HepG2 (cell line): ENCODE data around the gene ZBTB7C. TPM values are rescaled to one million over a fixed set of nuclear protein-coding genes. Genes with fewer than 3 reads are reported as not detected.

ENCODE experiments used
- AKAP8 ChIP-seq: sonication (generic); formaldehyde crosslinking; IDR thresholded peaks from 2 replicates; pipeline ENCODE4 v1.5.1; 2020; ENCODE audit warnings: mild to moderate bottlenecking, missing genetic modification reagents
- ATF1 ChIP-seq: IDR thresholded peaks from 2 replicates; pipeline ENCODE4 v1.6.1; 2016; ENCODE audit warnings: mild to moderate bottlenecking, control low read depth
- BCL6 ChIP-seq: IDR thresholded peaks from 2 replicates; pipeline ENCODE4 v1.6.1; 2016; ENCODE audit warnings: missing genetic modification reagents, missing compliant biosample characterization
- DNMT1 ChIP-seq: sonication (generic); formaldehyde crosslinking; IDR thresholded peaks from 2 replicates; pipeline ENCODE4 v1.5.1; 2020; ENCODE audit warnings: mild to moderate bottlenecking, missing genetic modification reagents
- FOXJ3 ChIP-seq: sonication (generic); formaldehyde crosslinking; IDR thresholded peaks from 2 replicates; pipeline ENCODE4 v1.4.0; 2020; ENCODE audit warnings: missing genetic modification reagents, mild to moderate bottlenecking, borderline replicate concordance
- HOXA3 ChIP-seq: sonication (generic); formaldehyde crosslinking; IDR thresholded peaks from 2 replicates; pipeline ENCODE4 v1.5.0; 2020; ENCODE audit warnings: missing genetic modification reagents
- KLF11 ChIP-seq: IDR thresholded peaks from 2 replicates; pipeline ENCODE4 v1.6.1; 2016; ENCODE audit warnings: missing compliant biosample characterization
- MTA1 ChIP-seq: sonication (generic); formaldehyde crosslinking; IDR thresholded peaks from 2 replicates; pipeline ENCODE4 v1.4.0; 2020; ENCODE audit warnings: missing genetic modification reagents, mild to moderate bottlenecking, borderline replicate concordance
- NFE2L1 ChIP-seq: sonication (generic); formaldehyde crosslinking; IDR thresholded peaks from 2 replicates; pipeline ENCODE4 v1.4.0; 2020; ENCODE audit warnings: missing genetic modification reagents, mild to moderate bottlenecking, borderline replicate concordance
- RFXAP ChIP-seq: sonication (generic); formaldehyde crosslinking; IDR thresholded peaks from 2 replicates; pipeline ENCODE4 v1.4.0; 2020; ENCODE audit warnings: missing genetic modification reagents, borderline replicate concordance
- SP140L ChIP-seq: sonication (generic); formaldehyde crosslinking; IDR thresholded peaks from 2 replicates; pipeline ENCODE4 v1.4.0; 2020; ENCODE audit warnings: missing genetic modification reagents, borderline replicate concordance
- SRSF4 ChIP-seq: fragments of 200-400 bp; formaldehyde crosslinking; IDR thresholded peaks from one replicate; pipeline ENCODE4 v1.6.1; 2018; ENCODE audit warnings: mild to moderate bottlenecking, low read depth, low read length, moderate library complexity; ENCODE audit not compliant: poor library complexity, severe bottlenecking
- ZNF20 ChIP-seq: sonication (generic); formaldehyde crosslinking; IDR thresholded peaks from 2 replicates; pipeline ENCODE4 v1.4.0; 2020; ENCODE audit warnings: mild to moderate bottlenecking, moderate library complexity, missing genetic modification reagents
- ZNF629 ChIP-seq: sonication (generic); formaldehyde crosslinking; conservative IDR thresholded peaks from 2 replicates; pipeline ENCODE4 v1.5.0; 2020; ENCODE audit warnings: missing genetic modification reagents
- ZNF891 ChIP-seq: sonication (generic); formaldehyde crosslinking; IDR thresholded peaks from 2 replicates; pipeline ENCODE4 v1.5.0; 2020; ENCODE audit warnings: mild to moderate bottlenecking, missing genetic modification reagents
- polyA plus RNA-seq, 8 experiments: library from polyadenylated mRNA; depleted of rRNA in 3 of 8; stranded (reverse) in 7 of 8; unstranded in 1 of 8; fragments of >200 nt; fragmentation: Illumina TruSeq in 4 of 8; extraction: Trizol in 4 of 8; gene quantifications; 2 replicates each; pipeline versions ENCODE4 v1.2.1 to v1.2.3, GENCODE V29; 2011 to 2016; ENCODE audit warnings: low read depth in 4 of 8, missing spikeins in 1 of 8, mixed read lengths in 1 of 8; ENCODE audit not compliant: insufficient read depth in 1 of 8
- total RNA-seq, 5 experiments: library from RNA; depleted of rRNA; stranded (reverse); fragments of >200 nt; fragmentation: Illumina TruSeq; extraction: Trizol; gene quantifications; 2 replicates each; pipeline ENCODE4 v1.2.3, GENCODE V29; 2016; ENCODE audit warnings: low read depth in 1 of 5
- TF ChIP-seq, protein P1 (sequence below): sonication (generic); formaldehyde crosslinking; IDR thresholded peaks from 2 replicates; pipeline ENCODE4 v1.8.0; 2022; ENCODE audit warnings: missing genetic modification reagents, mild to moderate bottlenecking, borderline replicate concordance
- TF ChIP-seq, protein P2 (sequence below): sonication (generic); formaldehyde crosslinking; conservative IDR thresholded peaks from 2 replicates; pipeline ENCODE4 v1.8.0; 2022; ENCODE audit warnings: mild to moderate bottlenecking, moderate library complexity, missing genetic modification reagents
- TF ChIP-seq, protein P3 (sequence below): sonication (generic); formaldehyde crosslinking; IDR thresholded peaks from 2 replicates; pipeline ENCODE4 v1.4.0; 2020; ENCODE audit warnings: mild to moderate bottlenecking, low read depth, missing genetic modification reagents
- TF ChIP-seq, protein P4 (sequence below): sonication (generic); formaldehyde crosslinking; IDR thresholded peaks from 2 replicates; pipeline ENCODE4 v1.4.0; 2020; ENCODE audit warnings: missing genetic modification reagents
- TF ChIP-seq, protein P5 (sequence below): IDR thresholded peaks from 2 replicates; pipeline ENCODE4 v1.4.0; 2020; ENCODE audit warnings: mild to moderate bottlenecking, missing genetic modification reagents

ZBTB7C gene
- total and polyA plus RNA-seq, 2 of the 13 experiments (the other 11 are each of a cell fraction or from before 2014, with no cell fraction given), result 0.01 to 0.04 TPM

DNA sequence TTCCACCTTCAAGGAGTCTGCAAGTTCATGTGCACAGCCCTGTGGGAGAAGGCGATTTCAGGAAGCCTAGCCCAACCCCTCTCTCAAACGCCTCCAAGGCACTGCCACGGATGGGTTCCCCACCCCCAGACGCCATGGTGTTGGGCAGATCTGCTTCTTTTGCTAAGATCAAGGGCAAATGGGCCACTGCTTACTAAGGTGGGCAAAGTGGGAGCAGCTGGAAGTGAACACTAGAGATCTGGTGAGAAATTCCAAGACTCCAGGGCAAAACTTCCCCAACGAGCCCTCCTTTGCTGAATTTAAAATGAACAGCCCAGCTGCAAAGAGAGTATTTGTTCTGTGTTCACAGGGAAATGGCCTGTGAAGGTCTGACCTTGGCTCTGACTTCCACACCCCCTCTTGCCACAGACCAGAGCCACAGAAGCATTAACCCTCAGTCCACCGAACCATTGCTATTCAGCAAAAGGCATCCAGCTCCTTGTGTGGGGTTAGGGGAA lies 45.1 kb upstream of the ZBTB7C start (continued):
- TF ChIP-seq, protein P1, sequence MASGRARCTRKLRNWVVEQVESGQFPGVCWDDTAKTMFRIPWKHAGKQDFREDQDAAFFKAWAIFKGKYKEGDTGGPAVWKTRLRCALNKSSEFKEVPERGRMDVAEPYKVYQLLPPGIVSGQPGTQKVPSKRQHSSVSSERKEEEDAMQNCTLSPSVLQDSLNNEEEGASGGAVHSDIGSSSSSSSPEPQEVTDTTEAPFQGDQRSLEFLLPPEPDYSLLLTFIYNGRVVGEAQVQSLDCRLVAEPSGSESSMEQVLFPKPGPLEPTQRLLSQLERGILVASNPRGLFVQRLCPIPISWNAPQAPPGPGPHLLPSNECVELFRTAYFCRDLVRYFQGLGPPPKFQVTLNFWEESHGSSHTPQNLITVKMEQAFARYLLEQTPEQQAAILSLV (CRISPR knock-in tag), result no peak
- TF ChIP-seq, protein P2, sequence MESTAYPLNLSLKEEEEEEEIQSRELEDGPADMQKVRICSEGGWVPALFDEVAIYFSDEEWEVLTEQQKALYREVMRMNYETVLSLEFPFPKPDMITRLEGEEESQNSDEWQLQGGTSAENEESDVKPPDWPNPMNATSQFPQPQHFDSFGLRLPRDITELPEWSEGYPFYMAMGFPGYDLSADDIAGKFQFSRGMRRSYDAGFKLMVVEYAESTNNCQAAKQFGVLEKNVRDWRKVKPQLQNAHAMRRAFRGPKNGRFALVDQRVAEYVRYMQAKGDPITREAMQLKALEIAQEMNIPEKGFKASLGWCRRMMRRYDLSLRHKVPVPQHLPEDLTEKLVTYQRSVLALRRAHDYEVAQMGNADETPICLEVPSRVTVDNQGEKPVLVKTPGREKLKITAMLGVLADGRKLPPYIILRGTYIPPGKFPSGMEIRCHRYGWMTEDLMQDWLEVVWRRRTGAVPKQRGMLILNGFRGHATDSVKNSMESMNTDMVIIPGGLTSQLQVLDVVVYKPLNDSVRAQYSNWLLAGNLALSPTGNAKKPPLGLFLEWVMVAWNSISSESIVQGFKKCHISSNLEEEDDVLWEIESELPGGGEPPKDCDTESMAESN (CRISPR knock-in tag), result no peak
- TF ChIP-seq, protein P3, sequence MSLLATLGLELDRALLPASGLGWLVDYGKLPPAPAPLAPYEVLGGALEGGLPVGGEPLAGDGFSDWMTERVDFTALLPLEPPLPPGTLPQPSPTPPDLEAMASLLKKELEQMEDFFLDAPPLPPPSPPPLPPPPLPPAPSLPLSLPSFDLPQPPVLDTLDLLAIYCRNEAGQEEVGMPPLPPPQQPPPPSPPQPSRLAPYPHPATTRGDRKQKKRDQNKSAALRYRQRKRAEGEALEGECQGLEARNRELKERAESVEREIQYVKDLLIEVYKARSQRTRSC (CRISPR knock-in tag), result no peak
- no peak for TF ChIP-seq SP140L (CRISPR knock-in tag)
- TF ChIP-seq ZNF891, result peak; percentile 43; the same call in 1 of the 2 replicates
- TF ChIP-seq NFE2L1 (CRISPR knock-in tag), result no peak
- TF ChIP-seq RFXAP (CRISPR knock-in tag), result 0 out of 2 replicates have a peak, but pooled peaks have one; percentile 59
- peak; percentile 30; the same call in 1 of the 2 replicates for TF ChIP-seq ZNF629 (CRISPR knock-in tag)
- no peak for TF ChIP-seq DNMT1
- 0 out of 2 replicates have a peak, but pooled peaks have one; percentile 17 for TF ChIP-seq MTA1 (CRISPR knock-in tag)
- TF ChIP-seq, protein P4, sequence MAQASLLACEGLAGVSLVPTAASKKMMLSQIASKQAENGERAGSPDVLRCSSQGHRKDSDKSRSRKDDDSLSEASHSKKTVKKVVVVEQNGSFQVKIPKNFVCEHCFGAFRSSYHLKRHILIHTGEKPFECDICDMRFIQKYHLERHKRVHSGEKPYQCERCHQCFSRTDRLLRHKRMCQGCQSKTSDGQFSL, result 0 out of 2 replicates have a peak, but pooled peaks have one; percentile 33
- peak; percentile 39; the same call in 1 of the 2 replicates for TF ChIP-seq HOXA3 (CRISPR knock-in tag)
- no peak for TF ChIP-seq ATF1 (CRISPR knock-in tag)
- no peak for TF ChIP-seq FOXJ3 (CRISPR knock-in tag)
- no peak for TF ChIP-seq KLF11
- TF ChIP-seq ZNF20 (CRISPR knock-in tag), result no peak
- TF ChIP-seq, protein P5, sequence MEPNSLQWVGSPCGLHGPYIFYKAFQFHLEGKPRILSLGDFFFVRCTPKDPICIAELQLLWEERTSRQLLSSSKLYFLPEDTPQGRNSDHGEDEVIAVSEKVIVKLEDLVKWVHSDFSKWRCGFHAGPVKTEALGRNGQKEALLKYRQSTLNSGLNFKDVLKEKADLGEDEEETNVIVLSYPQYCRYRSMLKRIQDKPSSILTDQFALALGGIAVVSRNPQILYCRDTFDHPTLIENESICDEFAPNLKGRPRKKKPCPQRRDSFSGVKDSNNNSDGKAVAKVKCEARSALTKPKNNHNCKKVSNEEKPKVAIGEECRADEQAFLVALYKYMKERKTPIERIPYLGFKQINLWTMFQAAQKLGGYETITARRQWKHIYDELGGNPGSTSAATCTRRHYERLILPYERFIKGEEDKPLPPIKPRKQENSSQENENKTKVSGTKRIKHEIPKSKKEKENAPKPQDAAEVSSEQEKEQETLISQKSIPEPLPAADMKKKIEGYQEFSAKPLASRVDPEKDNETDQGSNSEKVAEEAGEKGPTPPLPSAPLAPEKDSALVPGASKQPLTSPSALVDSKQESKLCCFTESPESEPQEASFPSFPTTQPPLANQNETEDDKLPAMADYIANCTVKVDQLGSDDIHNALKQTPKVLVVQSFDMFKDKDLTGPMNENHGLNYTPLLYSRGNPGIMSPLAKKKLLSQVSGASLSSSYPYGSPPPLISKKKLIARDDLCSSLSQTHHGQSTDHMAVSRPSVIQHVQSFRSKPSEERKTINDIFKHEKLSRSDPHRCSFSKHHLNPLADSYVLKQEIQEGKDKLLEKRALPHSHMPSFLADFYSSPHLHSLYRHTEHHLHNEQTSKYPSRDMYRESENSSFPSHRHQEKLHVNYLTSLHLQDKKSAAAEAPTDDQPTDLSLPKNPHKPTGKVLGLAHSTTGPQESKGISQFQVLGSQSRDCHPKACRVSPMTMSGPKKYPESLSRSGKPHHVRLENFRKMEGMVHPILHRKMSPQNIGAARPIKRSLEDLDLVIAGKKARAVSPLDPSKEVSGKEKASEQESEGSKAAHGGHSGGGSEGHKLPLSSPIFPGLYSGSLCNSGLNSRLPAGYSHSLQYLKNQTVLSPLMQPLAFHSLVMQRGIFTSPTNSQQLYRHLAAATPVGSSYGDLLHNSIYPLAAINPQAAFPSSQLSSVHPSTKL (CRISPR knock-in tag), result peak; percentile 83
- no peak for TF ChIP-seq AKAP8 (CRISPR knock-in tag)
- TF ChIP-seq BCL6 (CRISPR knock-in tag), result peak; percentile 63
- no peak for TF ChIP-seq SRSF4
